MM.1S (cell line): ENCODE results near the gene DECR2.

Experiments
- CTCF ChIP-seq: fragments of 300-600 bp; sonication (generic); IDR thresholded peaks from 2 replicates; pipeline ENCODE4 v1.5.1; 2016; ENCODE audit warnings: antibody characterized with exemption, low read length, mixed read lengths
- EZH2 ChIP-seq: fragments of 300-600 bp; sonication (generic); optimal IDR thresholded peaks from 2 replicates; pipeline ENCODE3; 2017; ENCODE audit warnings: low read depth, mild to moderate bottlenecking, antibody characterized with exemption, low read length, mixed read lengths
- EZH2phosphoT487 ChIP-seq: fragments of 300-600 bp; sonication (generic); IDR thresholded peaks from 2 replicates; pipeline ENCODE4 v1.6.1; 2018; ENCODE audit warnings: antibody characterized with exemption, low read length

DNA sequence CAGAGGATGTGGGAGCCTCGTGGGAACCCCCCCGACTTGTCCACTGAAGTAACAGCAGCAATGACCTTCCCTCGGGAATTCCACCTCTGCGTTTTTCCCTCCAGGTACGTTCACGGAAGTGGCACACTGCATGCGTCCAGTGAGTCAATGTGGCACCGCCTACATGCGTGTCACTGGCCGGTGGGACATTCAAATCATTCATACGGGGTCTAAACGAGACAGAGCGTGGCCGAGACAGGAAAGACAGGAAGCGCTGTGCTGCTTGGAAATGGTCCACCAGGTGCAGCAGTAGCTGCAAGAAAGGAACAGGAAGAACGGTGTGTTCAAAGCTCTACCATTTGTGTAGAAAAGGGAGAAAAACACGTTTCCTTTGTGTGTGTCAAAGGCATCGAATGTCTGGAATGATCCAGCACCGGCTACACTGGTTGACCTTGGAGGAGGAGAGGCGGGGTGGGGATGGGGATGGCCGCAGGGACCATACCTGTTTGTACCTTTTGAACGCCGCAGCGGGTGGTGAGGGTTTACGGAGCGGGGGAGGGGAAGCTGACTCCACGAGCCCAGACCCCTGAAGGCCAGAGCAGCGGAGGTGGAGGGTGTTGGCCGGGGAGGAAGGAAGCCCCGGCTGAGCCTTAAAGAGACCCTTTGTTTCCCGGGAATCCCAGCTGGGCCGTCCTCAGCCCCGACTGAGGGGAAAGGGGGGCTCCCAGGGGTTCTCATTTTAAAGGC, 18.2 kb upstream of the DECR2 start:
- TF ChIP-seq EZH2 (no peak), CTCF (no peak), EZH2phosphoT487 (no peak)
